GM23338 (cell line): ENCODE results near the gene TENT5A.

Source experiments
- CREB1 ChIP-seq: fragments of 250-450 bp; sonication (Bioruptor Pico); IDR thresholded peaks from 2 replicates; pipeline ENCODE4 v1.5.0; 2020; ENCODE audit warnings: low read depth, mild to moderate bottlenecking, moderate library complexity
- CTCF ChIP-seq, 2 experiments: fragments of 200-600 bp in 1 of 2; sonication (generic) in 1 of 2; conservative IDR thresholded peaks; 2 replicates each; pipeline versions ENCODE4 v1.5.1 to v1.6.1; 2016 to 2017; ENCODE audit warnings: antibody characterized with exemption in 2 of 2, low read depth in 2 of 2, mild to moderate bottlenecking in 2 of 2, moderate library complexity in 1 of 2
- ETS1 ChIP-seq: IDR thresholded peaks from 2 replicates; pipeline ENCODE4 v1.6.1; 2016; ENCODE audit warnings: antibody characterized with exemption
- EZH2 ChIP-seq: fragments of 200-600 bp; sonication (generic); IDR thresholded peaks from one replicate; pipeline ENCODE4 v1.8.0; 2017; ENCODE audit warnings: antibody characterized with exemption, mild to moderate bottlenecking, low read depth; ENCODE audit not compliant: unreplicated experiment
- EZH2phosphoT487 ChIP-seq: fragments of 200-600 bp; sonication (generic); IDR thresholded peaks from one replicate; pipeline ENCODE4 v1.8.1; 2018; ENCODE audit warnings: antibody characterized with exemption; ENCODE audit not compliant: unreplicated experiment
- JUNB ChIP-seq: IDR thresholded peaks from one replicate; pipeline ENCODE4 v1.6.1; 2016; ENCODE audit warnings: antibody characterized with exemption; ENCODE audit not compliant: unreplicated experiment
- NANOG ChIP-seq: IDR thresholded peaks from 2 replicates; pipeline ENCODE4 v1.6.1; 2016; ENCODE audit warnings: antibody characterized with exemption, borderline replicate concordance
- POLR2AphosphoS5 ChIP-seq: IDR thresholded peaks from 2 replicates; pipeline ENCODE4 v1.6.1; 2016; ENCODE audit warnings: antibody characterized with exemption, low read depth
- REST ChIP-seq: IDR thresholded peaks from one replicate; pipeline ENCODE4 v1.6.1; 2018; ENCODE audit warnings: antibody characterized with exemption; ENCODE audit not compliant: unreplicated experiment
- STAT1 ChIP-seq: IDR thresholded peaks from one replicate; pipeline ENCODE4 v1.6.1; 2016; ENCODE audit warnings: antibody characterized with exemption; ENCODE audit not compliant: unreplicated experiment
- ZNF331 ChIP-seq: fragments of 250-450 bp; sonication (Bioruptor Pico); IDR thresholded peaks from 2 replicates; pipeline ENCODE4 v1.5.0; 2020; ENCODE audit warnings: low read depth, mild to moderate bottlenecking, moderate library complexity

GRCh38 chr6:81781624-81782023 lies 29.1 kb upstream of the TENT5A start:
- TF ChIP-seq REST = no peak
- no peak for TF ChIP-seq CTCF (conservative IDR thresholded peaks at IDR 0.05; ENCODE audit: low read depth in 2 of 2)
- no peak for TF ChIP-seq POLR2AphosphoS5
- no peak for TF ChIP-seq STAT1
- TF ChIP-seq ETS1 = no peak
- no peak for TF ChIP-seq EZH2phosphoT487
- no peak for TF ChIP-seq JUNB
- TF ChIP-seq CREB1 (CRISPR knock-in tag) = no peak
- TF ChIP-seq EZH2 = no peak
- no peak for TF ChIP-seq ZNF331 (CRISPR knock-in tag)
- TF ChIP-seq NANOG = no peak
